ENCODE data around the gene HTR4. TPM values are rescaled to one million over a fixed set of nuclear protein-coding genes. Genes with fewer than 3 reads are reported as not detected.

HTR4 gene
- total RNA-seq, 1 experiment from 2014 or later = not detected

DNA sequence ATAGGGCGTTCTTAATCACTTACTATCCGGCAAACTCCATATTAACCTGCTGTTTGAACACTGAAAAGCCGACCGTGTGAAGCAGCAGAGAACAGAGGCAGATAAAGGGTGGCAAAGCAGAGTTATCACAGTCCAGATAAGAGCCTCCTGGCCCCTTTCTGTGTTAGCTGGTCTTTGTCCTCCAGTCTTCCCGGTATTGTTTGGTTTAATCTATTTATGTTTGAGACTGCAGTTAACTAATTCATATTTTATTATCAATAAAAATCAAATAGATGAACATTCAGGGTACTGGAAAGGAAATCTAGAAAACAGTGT is 6.0 kb upstream of the HTR4 start:
- no peak overlapping the region for H3K27ac ChIP-seq (ENCODE audit: insufficient read length, low read depth, low read length)
- H3K9me3 Mint-ChIP-seq = no peaks in the 10 kb centered on the region

More for the DNA sequence above, 6.0 kb upstream of the HTR4 start:
- Histone ChIP-seq H2BK12ac (ENCODE audit: insufficient read length, low read depth, low read length) (no peak overlapping the region), H4K8ac (replicated peaks; ENCODE audit: insufficient read length, low read depth, low read length) (no peak overlapping the region), H2BK5ac (ENCODE audit: insufficient read length, low read length) (no peak overlapping the region), H2AFZ (ENCODE audit: low read length) (no peak overlapping the region), H3K79me1 (ENCODE audit: insufficient read depth, low read depth, low read length, poor library complexity, severe bottlenecking) (no peaks in the 10 kb centered on the region), H3K14ac (ENCODE audit: insufficient read depth, low read length) (no peak overlapping the region), H3K9me3 (ENCODE audit: control insufficient read depth, low read depth, low read length) (no peaks in the 10 kb centered on the region), H2AK5ac (ENCODE audit: insufficient read length, low read length) (no peak overlapping the region), H2BK20ac (ENCODE audit: low read depth, low read length, poor library complexity, severe bottlenecking) (no peak overlapping the region), H3K4ac (ENCODE audit: low read depth, low read length) (no peak overlapping the region), H2BK120ac (ENCODE audit: low read depth, low read length, poor library complexity, severe bottlenecking) (no peak overlapping the region), H3K56ac (ENCODE audit: insufficient read length, low read depth, low read length) (no peak overlapping the region), H3K23me2 (ENCODE audit: insufficient read length, low read depth, low read length, poor library complexity, severe bottlenecking) (no peaks in the 10 kb centered on the region), H3K4me1 (ENCODE audit: insufficient read depth, low read length) (no peaks in the 10 kb centered on the region), H4K91ac (ENCODE audit: insufficient read length, low read depth, low read length) (no peak overlapping the region), H3K27me3 (ENCODE audit: insufficient read depth, low read length) (no peaks in the 10 kb centered on the region; the same call in 1 of the 2 replicates), H4K20me1 (ENCODE audit: control insufficient read depth, insufficient read depth, insufficient read length) (no peaks in the 10 kb centered on the region), H4K5ac (ENCODE audit: insufficient read length, low read depth, low read length) (no peak overlapping the region), H3K79me2 (ENCODE audit: insufficient read depth, low read length) (no peaks in the 10 kb centered on the region), H3T11ph (ENCODE audit: low read length) (no peak overlapping the region), H3K18ac (ENCODE audit: insufficient read length, low read depth, low read length) (no peak overlapping the region), H2BK15ac (ENCODE audit: low read depth, low read length) (no peak overlapping the region), H3K4me2 (ENCODE audit: insufficient read depth, insufficient read length, low read length) (no peak overlapping the region), H3K23ac (ENCODE audit: insufficient read length, low read depth, low read length) (no peak overlapping the region), H3K9ac (ENCODE audit: extremely low read depth, insufficient read length, low read length) (no peak overlapping the region)
- Mint-ChIP-seq H3K27me3 (ENCODE audit: low read depth) (peaks cover 30% of the 10 kb centered on the region), H3K27ac (no peak overlapping the region), H3K4me3 (no peak overlapping the region), H3K4me1 (peaks cover 0 to 6% of the 10 kb centered on the region in 2 experiments; a peak in 1 of 4 replicates), H3K36me3 (ENCODE audit: insufficient read depth in 1 of 3, low read depth in 3 of 3) (no peaks in the 10 kb centered on the region)
- TF ChIP-seq, protein P1, sequence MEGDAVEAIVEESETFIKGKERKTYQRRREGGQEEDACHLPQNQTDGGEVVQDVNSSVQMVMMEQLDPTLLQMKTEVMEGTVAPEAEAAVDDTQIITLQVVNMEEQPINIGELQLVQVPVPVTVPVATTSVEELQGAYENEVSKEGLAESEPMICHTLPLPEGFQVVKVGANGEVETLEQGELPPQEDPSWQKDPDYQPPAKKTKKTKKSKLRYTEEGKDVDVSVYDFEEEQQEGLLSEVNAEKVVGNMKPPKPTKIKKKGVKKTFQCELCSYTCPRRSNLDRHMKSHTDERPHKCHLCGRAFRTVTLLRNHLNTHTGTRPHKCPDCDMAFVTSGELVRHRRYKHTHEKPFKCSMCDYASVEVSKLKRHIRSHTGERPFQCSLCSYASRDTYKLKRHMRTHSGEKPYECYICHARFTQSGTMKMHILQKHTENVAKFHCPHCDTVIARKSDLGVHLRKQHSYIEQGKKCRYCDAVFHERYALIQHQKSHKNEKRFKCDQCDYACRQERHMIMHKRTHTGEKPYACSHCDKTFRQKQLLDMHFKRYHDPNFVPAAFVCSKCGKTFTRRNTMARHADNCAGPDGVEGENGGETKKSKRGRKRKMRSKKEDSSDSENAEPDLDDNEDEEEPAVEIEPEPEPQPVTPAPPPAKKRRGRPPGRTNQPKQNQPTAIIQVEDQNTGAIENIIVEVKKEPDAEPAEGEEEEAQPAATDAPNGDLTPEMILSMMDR (conservative IDR thresholded peaks at IDR 0.05) = no peak
- no CpG with 5 or more reads among the region's 5 CpGs for WGBS (ENCODE audit: extremely low coverage, insufficient read length, low lambda C conversion rate)
- no peak for DNase-seq
